ENCODE results near the gene CELSR1.

Gene CELSR1, protein sequence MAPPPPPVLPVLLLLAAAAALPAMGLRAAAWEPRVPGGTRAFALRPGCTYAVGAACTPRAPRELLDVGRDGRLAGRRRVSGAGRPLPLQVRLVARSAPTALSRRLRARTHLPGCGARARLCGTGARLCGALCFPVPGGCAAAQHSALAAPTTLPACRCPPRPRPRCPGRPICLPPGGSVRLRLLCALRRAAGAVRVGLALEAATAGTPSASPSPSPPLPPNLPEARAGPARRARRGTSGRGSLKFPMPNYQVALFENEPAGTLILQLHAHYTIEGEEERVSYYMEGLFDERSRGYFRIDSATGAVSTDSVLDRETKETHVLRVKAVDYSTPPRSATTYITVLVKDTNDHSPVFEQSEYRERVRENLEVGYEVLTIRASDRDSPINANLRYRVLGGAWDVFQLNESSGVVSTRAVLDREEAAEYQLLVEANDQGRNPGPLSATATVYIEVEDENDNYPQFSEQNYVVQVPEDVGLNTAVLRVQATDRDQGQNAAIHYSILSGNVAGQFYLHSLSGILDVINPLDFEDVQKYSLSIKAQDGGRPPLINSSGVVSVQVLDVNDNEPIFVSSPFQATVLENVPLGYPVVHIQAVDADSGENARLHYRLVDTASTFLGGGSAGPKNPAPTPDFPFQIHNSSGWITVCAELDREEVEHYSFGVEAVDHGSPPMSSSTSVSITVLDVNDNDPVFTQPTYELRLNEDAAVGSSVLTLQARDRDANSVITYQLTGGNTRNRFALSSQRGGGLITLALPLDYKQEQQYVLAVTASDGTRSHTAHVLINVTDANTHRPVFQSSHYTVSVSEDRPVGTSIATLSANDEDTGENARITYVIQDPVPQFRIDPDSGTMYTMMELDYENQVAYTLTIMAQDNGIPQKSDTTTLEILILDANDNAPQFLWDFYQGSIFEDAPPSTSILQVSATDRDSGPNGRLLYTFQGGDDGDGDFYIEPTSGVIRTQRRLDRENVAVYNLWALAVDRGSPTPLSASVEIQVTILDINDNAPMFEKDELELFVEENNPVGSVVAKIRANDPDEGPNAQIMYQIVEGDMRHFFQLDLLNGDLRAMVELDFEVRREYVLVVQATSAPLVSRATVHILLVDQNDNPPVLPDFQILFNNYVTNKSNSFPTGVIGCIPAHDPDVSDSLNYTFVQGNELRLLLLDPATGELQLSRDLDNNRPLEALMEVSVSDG (N-terminal part only)

GRCh38 chr22:46537225-46537945 is at the start of gene CELSR1:
Gene CELSR1, minus strand, starts transcription at chr22:46537620. Its CDS starts 450 bp downstream, at chr22:46537170.
- H3K27ac ChIP-seq, result peak within 1 kb of the TSS; percentile 88

GRCh38 chr22:46587061-46587460 is 49.6 kb upstream of the CELSR1 start:
- DNase-seq (ENCODE audit: low read depth, low spot score), result no peak
- H3K27ac ChIP-seq, result no peak overlapping the region

More at GRCh38 chr22:46537225-46537945, at the start of gene CELSR1:
- no peak for DNase-seq (ENCODE audit: low read depth, low spot score)

DNA sequence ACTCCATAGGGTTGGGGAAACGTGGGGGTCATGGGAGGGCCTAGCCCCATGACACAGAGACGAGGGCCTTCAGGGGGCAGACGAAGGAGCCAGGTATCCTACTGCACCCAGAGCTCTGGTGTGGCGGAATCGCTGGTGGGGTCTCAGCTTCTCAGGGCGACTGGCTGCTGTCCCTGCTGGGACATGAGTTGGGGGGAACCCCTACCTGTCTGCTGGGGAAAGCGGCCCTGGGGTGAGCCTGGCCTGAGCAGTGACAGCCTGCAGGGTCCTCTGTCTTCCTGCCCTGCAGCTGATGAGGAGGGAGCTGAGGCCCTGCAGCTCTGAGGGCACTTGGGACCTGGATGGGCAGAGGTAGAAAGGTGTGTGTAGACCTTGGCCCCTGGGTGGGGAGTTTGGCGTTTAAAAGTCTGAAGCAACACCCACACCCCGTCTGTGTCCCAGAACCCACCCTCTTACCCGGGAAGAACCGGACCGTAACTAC is 49.2 kb upstream of the CELSR1 start:
- no peak overlapping the region for H3K27ac ChIP-seq
- no peak for DNase-seq (ENCODE audit: low read depth, low spot score)

- no peak overlapping the region for H3K27ac ChIP-seq
- no peak for DNase-seq (ENCODE audit: low read depth, low spot score)
These were observed 48.7 kb upstream of the CELSR1 start for GRCh38 chr22:46586123-46586519.

DNA sequence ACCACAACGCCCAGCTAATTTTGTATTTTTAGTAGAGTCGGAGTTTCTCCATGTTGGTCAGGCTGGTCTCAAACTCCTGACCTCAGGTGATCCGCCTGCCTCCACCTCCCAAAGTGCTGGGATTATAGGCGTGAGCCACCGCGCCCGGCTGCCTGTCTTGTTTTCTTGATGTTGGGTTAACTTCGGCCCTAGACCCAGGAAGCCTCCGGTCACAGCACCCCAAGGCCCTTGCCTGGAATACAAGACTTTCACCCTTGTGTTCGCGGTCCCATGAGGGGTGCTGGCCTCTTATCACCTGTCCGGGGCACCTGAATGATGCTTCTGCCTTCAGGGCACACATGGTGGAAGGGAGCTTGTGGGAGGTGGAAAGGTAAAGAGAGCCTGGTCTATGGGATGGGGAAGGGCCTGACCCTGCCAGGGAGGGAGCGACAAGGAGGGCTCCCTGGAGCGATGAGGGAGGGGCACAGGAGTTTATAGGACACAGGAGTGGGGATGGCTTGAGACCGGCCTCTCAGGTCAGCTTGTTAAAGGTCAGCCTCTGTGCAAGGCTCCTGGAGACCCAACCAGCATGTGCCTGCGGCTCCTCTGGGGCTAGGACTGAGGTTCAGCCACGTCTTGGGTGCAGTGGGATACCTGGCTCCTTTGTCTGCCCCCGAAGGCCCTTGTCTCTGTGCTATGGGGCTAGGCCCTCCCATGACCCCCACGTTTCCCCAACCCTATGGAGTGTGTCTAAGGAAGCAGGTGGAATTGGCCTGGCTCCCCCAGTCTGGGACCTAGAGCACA is 48.1 kb upstream of the CELSR1 start:
- DNase-seq (ENCODE audit: low read depth, low spot score), result no peak
- H3K27ac ChIP-seq, result no peak overlapping the region

GRCh38 chr22:46584081-46584921 is 46.9 kb upstream of the CELSR1 start:
- H3K27ac ChIP-seq, result no peak overlapping the region

DNA sequence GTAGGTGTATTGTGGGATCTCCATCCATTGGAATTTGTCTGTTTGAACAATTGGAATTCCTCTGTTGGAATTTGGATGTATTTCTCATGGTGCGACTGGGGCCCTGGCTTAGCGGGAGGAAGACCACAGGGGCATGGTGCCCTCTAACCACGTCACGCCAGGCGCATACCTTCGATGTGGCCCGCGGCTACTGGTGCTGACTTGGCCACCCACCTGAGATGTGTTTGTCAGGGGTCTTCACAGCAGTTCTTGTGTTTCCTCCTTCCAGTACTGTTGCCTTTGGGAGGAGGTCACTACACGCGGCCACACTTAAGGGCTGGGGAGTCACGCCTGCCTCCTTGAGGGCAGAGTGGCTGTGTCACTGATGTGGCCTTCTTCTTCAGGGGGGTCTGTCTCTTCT is 46.2 kb upstream of the CELSR1 start:
- DNase-seq (ENCODE audit: low read depth, low spot score), result no peak
- H3K27ac ChIP-seq, result no peak overlapping the region

More at GRCh38 chr22:46584081-46584921, 46.9 kb upstream of the CELSR1 start:
- DNase-seq (ENCODE audit: low read depth, low spot score), result peak; percentile 31

DNA sequence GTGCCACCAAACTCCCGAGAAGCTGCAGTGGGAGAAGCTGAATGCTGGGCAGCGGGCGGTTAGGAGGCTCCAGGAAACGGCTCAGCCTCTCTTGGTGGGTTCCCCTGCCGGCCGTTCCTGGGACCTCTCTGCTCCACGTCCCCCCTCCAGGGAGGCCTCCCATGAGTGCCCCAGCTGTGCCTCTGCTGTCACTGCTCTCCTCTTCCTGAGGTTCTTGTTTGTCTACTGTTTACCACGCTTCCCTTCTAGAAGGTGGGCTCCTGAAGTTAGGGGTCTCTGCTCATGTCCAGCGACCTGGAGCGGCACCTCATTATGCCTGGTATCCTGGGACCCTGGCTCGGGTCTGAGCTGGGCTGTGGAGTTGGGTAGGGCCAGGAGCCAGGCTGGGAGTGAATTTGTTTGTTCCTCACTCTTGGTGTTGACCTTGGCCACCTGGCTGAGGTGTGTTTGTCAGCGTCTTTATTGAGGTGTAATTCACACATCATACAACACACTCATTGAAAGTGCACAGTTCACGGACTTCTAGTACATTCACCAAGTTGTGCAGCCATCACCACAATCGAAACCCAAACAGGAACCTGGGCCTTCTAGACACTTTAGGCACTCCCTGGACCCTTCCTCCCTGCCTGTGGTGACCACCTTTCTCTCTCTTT is 45.0 kb upstream of the CELSR1 start:
- no peak for DNase-seq (ENCODE audit: low read depth, low spot score)
- no peak overlapping the region for H3K27ac ChIP-seq

DNA sequence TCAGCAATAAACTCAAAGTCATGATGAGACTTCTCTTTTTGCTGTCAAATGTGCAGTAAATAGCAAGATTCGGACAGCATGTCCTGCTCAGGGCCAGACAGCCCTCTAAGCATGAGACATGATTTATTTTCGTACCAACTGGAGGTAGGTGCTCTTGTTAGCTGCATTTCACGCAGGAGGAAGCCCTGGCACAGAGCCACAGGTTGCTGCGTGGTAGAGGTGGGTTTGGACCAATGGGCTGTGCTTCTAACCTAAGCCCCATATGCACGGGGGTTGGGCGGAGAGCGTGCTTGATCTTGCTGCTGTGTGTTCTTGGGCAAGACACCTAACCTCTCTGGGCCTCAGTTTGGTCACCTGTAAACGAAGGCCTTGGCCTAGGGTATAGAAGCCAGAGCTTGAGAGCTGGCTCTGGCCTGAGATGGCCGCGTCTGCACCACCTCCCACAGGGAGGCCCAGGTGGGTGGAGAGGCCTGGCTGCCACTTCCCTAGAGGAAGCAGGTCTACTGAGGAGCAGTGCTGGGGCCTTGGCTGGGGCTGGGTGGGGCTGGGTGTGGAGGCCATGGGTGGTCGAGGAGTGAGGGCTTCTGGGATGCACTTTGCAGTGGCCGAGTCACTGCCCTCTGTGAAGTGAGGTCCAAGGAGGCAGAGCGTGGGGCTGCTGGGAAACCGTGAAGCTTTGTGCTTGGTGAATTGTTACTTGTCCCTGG is 44.3 kb upstream of the CELSR1 start:
- no peak for DNase-seq (ENCODE audit: low read depth, low spot score)
- no peak overlapping the region for H3K27ac ChIP-seq

GRCh38 chr22:46580940-46581537 is 43.6 kb upstream of the CELSR1 start:
- H3K27ac ChIP-seq, result no peak overlapping the region
- no peak for DNase-seq (ENCODE audit: low read depth, low spot score)

- no peak for DNase-seq (ENCODE audit: low read depth, low spot score)
- H3K27ac ChIP-seq, result no peak overlapping the region
These were observed 42.5 kb upstream of the CELSR1 start for GRCh38 chr22:46579751-46580449.

DNA sequence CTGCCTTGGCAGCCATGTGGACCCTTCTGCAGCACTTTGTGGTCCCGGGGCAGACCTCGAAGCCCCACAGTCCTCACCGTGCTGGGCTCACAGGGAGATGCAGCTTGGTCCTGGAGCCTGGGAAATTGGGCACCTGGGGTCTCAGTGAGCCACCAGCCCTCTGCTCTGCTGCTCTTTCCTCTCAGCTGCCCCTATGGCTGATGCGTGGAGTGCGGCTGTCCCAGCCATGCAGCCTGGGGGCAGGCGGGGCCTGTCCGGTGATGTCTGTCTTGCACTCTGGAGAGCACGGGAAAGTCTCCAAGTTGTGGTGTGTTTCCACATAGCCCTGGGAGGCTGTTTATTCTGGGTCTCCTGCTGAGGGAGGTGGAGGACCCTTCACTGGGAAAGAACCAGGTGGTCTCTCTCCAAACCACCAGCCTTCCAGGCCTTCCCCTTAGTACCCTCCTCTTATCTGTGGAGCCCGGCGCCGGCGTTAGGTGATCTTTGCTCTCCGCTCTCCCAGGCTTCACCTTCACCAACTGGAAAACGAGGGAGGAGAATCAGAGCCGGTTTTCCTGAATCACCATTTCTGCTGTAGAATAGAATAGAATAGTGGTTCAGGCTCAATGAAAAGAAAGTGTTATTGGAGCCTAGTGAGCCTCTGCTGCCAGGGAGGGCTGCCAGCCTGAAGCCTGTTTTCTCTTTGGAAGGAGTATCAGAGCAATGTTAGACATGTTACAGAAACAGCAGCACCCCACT is 41.6 kb upstream of the CELSR1 start:
- DNase-seq (ENCODE audit: low read depth, low spot score), result no peak
- no peak overlapping the region for H3K27ac ChIP-seq

- no peak overlapping the region for H3K27ac ChIP-seq
- DNase-seq (ENCODE audit: low read depth, low spot score), result no peak
These were observed 40.9 kb upstream of the CELSR1 start for GRCh38 chr22:46578251-46578823.

GRCh38 chr22:46577368-46578249 is 40.2 kb upstream of the CELSR1 start:
- H3K27ac ChIP-seq, result no peak overlapping the region
- DNase-seq (ENCODE audit: low read depth, low spot score), result no peak
